Upper lobe of left lung (tissue), 4 donors: ENCODE results near the gene POSTN.

Source experiments
- CTCF ChIP-seq, 6 experiments: fragments of 450-650 bp in 4 of 6; fragments of 200-600 bp in 2 of 6; sonication (generic) in 2 of 6; IDR thresholded peaks; one replicate each; pipeline ENCODE4 v1.5.1; 2016 to 2019; ENCODE audit warnings: antibody characterized with exemption in 6 of 6
- EP300 ChIP-seq, 4 donors: sonication (generic); formaldehyde crosslinking; IDR thresholded peaks; one replicate each; pipeline ENCODE4 v1.5.1; 2017; ENCODE audit warnings: antibody characterized with exemption in 4 of 4, control low read depth in 2 of 4
- POLR2A ChIP-seq, 4 donors: fragments of 450-650 bp; IDR thresholded peaks; one replicate each; pipeline ENCODE4 v1.5.1; 2016 to 2017; ENCODE audit warnings: antibody characterized with exemption in 4 of 4, mild to moderate bottlenecking in 2 of 4
- POLR2AphosphoS5 ChIP-seq, 2 donors: sonication (generic); formaldehyde crosslinking; IDR thresholded peaks; one replicate each; pipeline ENCODE4 v1.5.1; 2017; ENCODE audit warnings: antibody characterized with exemption in 2 of 2

GRCh38 chr13:37561031-37561430 is 37.5 kb downstream of the POSTN start:
- no peak for TF ChIP-seq CTCF (IDR thresholded peaks at IDR 0.05)
- no peak for TF ChIP-seq POLR2AphosphoS5 (IDR thresholded peaks at IDR 0.05)
- TF ChIP-seq POLR2A (IDR thresholded peaks at IDR 0.05): no peak
- no peak for TF ChIP-seq EP300 (IDR thresholded peaks at IDR 0.05)
